WTC11 (cell line): Measurements from ENCODE around the gene MBD3. TPM values are rescaled to one million over a fixed set of nuclear protein-coding genes. Genes with fewer than 3 reads are reported as not detected.

Experiments used
- ATAC-seq: fragments of 200-7000 bp; cut with Tn5 transposase; 2 replicates; pipeline ENCODE4 v1.10.0; 2021; ENCODE audit warnings: mild to moderate bottlenecking, moderate library complexity
- CTCF ChIA-PET: fragments of 300-600 bp; sonication (Branson Sonifier 250); formaldehyde crosslinking; loops from one replicate; lab custom pipeline; 2021; ENCODE audit warnings: antibody characterized with exemption; lab: Charles Lee
- POLR2A ChIA-PET: fragments of 350-600 bp; sonication (Branson Sonifier 250); formaldehyde crosslinking; loops from one replicate; lab custom pipeline; 2021; ENCODE audit warnings: antibody characterized with exemption; lab: Charles Lee
- DNase-seq: peaks from one replicate; pipeline ENCODE4 v3.0.0; 2021; ENCODE audit warnings: low spot score
- H3K27ac Mint-ChIP-seq: 2 replicates; pipeline ENCODE4 v1.8.0; 2021; ENCODE audit warnings: mixed read lengths
- H3K27me3 Mint-ChIP-seq: 2 replicates; pipeline ENCODE4 v1.8.0; 2021; ENCODE audit warnings: low read depth, mild to moderate bottlenecking, moderate library complexity, mixed read lengths
- H3K36me3 Mint-ChIP-seq: 2 replicates; pipeline ENCODE4 v1.8.0; 2021; ENCODE audit warnings: mixed read lengths
- H3K4me1 Mint-ChIP-seq: 2 replicates; pipeline ENCODE4 v1.8.0; 2022; ENCODE audit warnings: mixed read lengths
- H3K4me3 Mint-ChIP-seq: 2 replicates; pipeline ENCODE4 v1.8.0; 2021; ENCODE audit warnings: mild to moderate bottlenecking, moderate library complexity, mixed read lengths
- H3K9me3 Mint-ChIP-seq: 2 replicates; pipeline ENCODE4 v1.8.0; 2021; ENCODE audit warnings: mixed read lengths
- ARID4B ChIP-seq: sonication (generic); formaldehyde crosslinking; IDR thresholded peaks from 2 replicates; pipeline ENCODE4 v1.8.0; 2023; ENCODE audit warnings: missing genetic modification reagents, mild to moderate bottlenecking, borderline replicate concordance
- ATF1 ChIP-seq: sonication (generic); formaldehyde crosslinking; IDR thresholded peaks from 2 replicates; pipeline ENCODE4 v1.8.1; 2023; ENCODE audit warnings: mild to moderate bottlenecking, moderate library complexity, missing genetic modification reagents
- CDX4 ChIP-seq: fragments of 250-450 bp; sonication (Bioruptor Pico); IDR thresholded peaks from 2 replicates; pipeline ENCODE4 v1.9.0; 2021; ENCODE audit warnings: moderate library complexity, mild to moderate bottlenecking, inconsistent platforms, borderline replicate concordance
- CREB1 ChIP-seq: sonication (generic); formaldehyde crosslinking; IDR thresholded peaks from 2 replicates; pipeline ENCODE4 v1.8.0; 2023; ENCODE audit warnings: mild to moderate bottlenecking, missing genetic modification reagents
- E2F4 ChIP-seq: sonication (generic); formaldehyde crosslinking; IDR thresholded peaks from 2 replicates; pipeline ENCODE4 v1.8.1; 2022; ENCODE audit warnings: low read depth, mild to moderate bottlenecking, moderate library complexity, missing genetic modification reagents, borderline replicate concordance
- ESRRA ChIP-seq: sonication (generic); formaldehyde crosslinking; IDR thresholded peaks from 2 replicates; pipeline ENCODE4 v1.8.1; 2022; ENCODE audit warnings: mild to moderate bottlenecking, missing genetic modification reagents, borderline replicate concordance
- FOXK1 ChIP-seq: sonication (generic); formaldehyde crosslinking; IDR thresholded peaks from 2 replicates; pipeline ENCODE4 v1.8.0; 2022; ENCODE audit warnings: mild to moderate bottlenecking, moderate library complexity, missing genetic modification reagents
- FOXP4 ChIP-seq: sonication (generic); formaldehyde crosslinking; IDR thresholded peaks from 2 replicates; pipeline ENCODE4 v1.8.0; 2022; ENCODE audit warnings: mild to moderate bottlenecking, missing genetic modification reagents
- GRHL2 ChIP-seq: fragments of 250-450 bp; sonication (Bioruptor Pico); IDR thresholded peaks from 2 replicates; pipeline ENCODE4 v1.8.0; 2022; ENCODE audit warnings: mild to moderate bottlenecking, moderate library complexity; ENCODE audit not compliant: insufficient replicate concordance, severe bottlenecking
- GTF2I ChIP-seq: fragments of 250-450 bp; sonication (Bioruptor Pico); conservative IDR thresholded peaks from 2 replicates; pipeline ENCODE4 v1.4.0; 2021; ENCODE audit warnings: mild to moderate bottlenecking
- MXD4 ChIP-seq: fragments of 250-450 bp; sonication (Bioruptor Pico); IDR thresholded peaks from 2 replicates; pipeline ENCODE4 v1.8.0; 2021; ENCODE audit warnings: mild to moderate bottlenecking, moderate library complexity, borderline replicate concordance
- NFE2L1 ChIP-seq: sonication (generic); formaldehyde crosslinking; IDR thresholded peaks from 2 replicates; pipeline ENCODE4 v1.8.1; 2023; ENCODE audit warnings: missing genetic modification reagents
- NFYB ChIP-seq: sonication (generic); formaldehyde crosslinking; conservative IDR thresholded peaks from 2 replicates; pipeline ENCODE4 v1.8.0; 2022; ENCODE audit warnings: low read depth, missing genetic modification reagents
- NR1H2 ChIP-seq: sonication (generic); formaldehyde crosslinking; IDR thresholded peaks from 2 replicates; pipeline ENCODE4 v1.9.0; 2021; ENCODE audit warnings: mild to moderate bottlenecking, moderate library complexity, missing genetic modification reagents
- RELA ChIP-seq: sonication (generic); formaldehyde crosslinking; IDR thresholded peaks from 2 replicates; pipeline ENCODE4 v1.8.1; 2022; ENCODE audit warnings: missing genetic modification reagents, mild to moderate bottlenecking, borderline replicate concordance
- SP1 ChIP-seq: sonication (generic); formaldehyde crosslinking; conservative IDR thresholded peaks from 2 replicates; pipeline ENCODE4 v1.8.1; 2022; ENCODE audit warnings: missing genetic modification reagents
- ZNF121 ChIP-seq: sonication (generic); formaldehyde crosslinking; IDR thresholded peaks from 2 replicates; pipeline ENCODE4 v1.8.0; 2023; ENCODE audit warnings: missing genetic modification reagents
- ZNF423 ChIP-seq: fragments of 250-450 bp; sonication (Bioruptor Pico); IDR thresholded peaks from 2 replicates; pipeline ENCODE4 v2.1.2; 2022; ENCODE audit warnings: mild to moderate bottlenecking, moderate library complexity
- ZNF532 ChIP-seq: fragments of 250-450 bp; sonication (Bioruptor Pico); IDR thresholded peaks from 2 replicates; pipeline ENCODE4 v1.9.0; 2021; ENCODE audit warnings: mild to moderate bottlenecking, borderline replicate concordance
- total RNA-seq: library from RNA; stranded (reverse); gene quantifications from 3 replicates; pipeline ENCODE4 v1.2.3, GENCODE V29; 2021
- TF ChIP-seq, protein P1 (sequence below): sonication (generic); formaldehyde crosslinking; IDR thresholded peaks from 2 replicates; pipeline ENCODE4 v1.8.1; 2023; ENCODE audit warnings: mild to moderate bottlenecking, missing genetic modification reagents, borderline replicate concordance

The MBD3 gene
- total RNA-seq, 1 experiment from 2014 or later, result 90.2 TPM

GRCh38 chr19:1577090-1577928, 15.4 kb downstream of the MBD3 start:
- no peak for ATAC-seq
- no peaks in the 10 kb centered on the region for H3K4me1 Mint-ChIP-seq
- H3K4me3 Mint-ChIP-seq, result no peak overlapping the region
- H3K27ac Mint-ChIP-seq, result no peak overlapping the region
- peaks cover 24% of the 10 kb centered on the region for H3K36me3 Mint-ChIP-seq
- H3K27me3 Mint-ChIP-seq, result peaks cover under 1% of the 10 kb centered on the region; the same call in 1 of the 2 replicates
- no peaks in the 10 kb centered on the region for H3K9me3 Mint-ChIP-seq
- ChIA-PET CTCF (interaction anchor here (1.2 to 4.1 kb wide), 2 partner anchors 25 to 31 kb away, joined by 3 to 17 read pairs; no protein-coding TSS in a partner anchor), POLR2A (no interaction called here)
- DNase-seq, result no peak
- no peak for TF ChIP-seq CREB1 (CRISPR knock-in tag)
- no peak for TF ChIP-seq NFYB (CRISPR knock-in tag)
- TF ChIP-seq ZNF423 (CRISPR knock-in tag), result no peak
- no peak for TF ChIP-seq ZNF121 (CRISPR knock-in tag)
- TF ChIP-seq GRHL2 (CRISPR knock-in tag), result no peak
- no peak for TF ChIP-seq ZNF532 (CRISPR knock-in tag)
- TF ChIP-seq NR1H2, result no peak
- TF ChIP-seq, protein P1, sequence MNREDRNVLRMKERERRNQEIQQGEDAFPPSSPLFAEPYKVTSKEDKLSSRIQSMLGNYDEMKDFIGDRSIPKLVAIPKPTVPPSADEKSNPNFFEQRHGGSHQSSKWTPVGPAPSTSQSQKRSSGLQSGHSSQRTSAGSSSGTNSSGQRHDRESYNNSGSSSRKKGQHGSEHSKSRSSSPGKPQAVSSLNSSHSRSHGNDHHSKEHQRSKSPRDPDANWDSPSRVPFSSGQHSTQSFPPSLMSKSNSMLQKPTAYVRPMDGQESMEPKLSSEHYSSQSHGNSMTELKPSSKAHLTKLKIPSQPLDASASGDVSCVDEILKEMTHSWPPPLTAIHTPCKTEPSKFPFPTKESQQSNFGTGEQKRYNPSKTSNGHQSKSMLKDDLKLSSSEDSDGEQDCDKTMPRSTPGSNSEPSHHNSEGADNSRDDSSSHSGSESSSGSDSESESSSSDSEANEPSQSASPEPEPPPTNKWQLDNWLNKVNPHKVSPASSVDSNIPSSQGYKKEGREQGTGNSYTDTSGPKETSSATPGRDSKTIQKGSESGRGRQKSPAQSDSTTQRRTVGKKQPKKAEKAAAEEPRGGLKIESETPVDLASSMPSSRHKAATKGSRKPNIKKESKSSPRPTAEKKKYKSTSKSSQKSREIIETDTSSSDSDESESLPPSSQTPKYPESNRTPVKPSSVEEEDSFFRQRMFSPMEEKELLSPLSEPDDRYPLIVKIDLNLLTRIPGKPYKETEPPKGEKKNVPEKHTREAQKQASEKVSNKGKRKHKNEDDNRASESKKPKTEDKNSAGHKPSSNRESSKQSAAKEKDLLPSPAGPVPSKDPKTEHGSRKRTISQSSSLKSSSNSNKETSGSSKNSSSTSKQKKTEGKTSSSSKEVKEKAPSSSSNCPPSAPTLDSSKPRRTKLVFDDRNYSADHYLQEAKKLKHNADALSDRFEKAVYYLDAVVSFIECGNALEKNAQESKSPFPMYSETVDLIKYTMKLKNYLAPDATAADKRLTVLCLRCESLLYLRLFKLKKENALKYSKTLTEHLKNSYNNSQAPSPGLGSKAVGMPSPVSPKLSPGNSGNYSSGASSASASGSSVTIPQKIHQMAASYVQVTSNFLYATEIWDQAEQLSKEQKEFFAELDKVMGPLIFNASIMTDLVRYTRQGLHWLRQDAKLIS (CRISPR knock-in tag), result no peak
- no peak for TF ChIP-seq RELA
- no peak for TF ChIP-seq SP1
- TF ChIP-seq ATF1 (CRISPR knock-in tag), result no peak
- TF ChIP-seq GTF2I (CRISPR knock-in tag), result no peak
- TF ChIP-seq NFE2L1 (CRISPR knock-in tag), result no peak
- no peak for TF ChIP-seq E2F4 (CRISPR knock-in tag)
- no peak for TF ChIP-seq ARID4B (CRISPR knock-in tag)
- no peak for TF ChIP-seq CDX4
- no peak for TF ChIP-seq MXD4 (CRISPR knock-in tag)
- TF ChIP-seq FOXP4 (CRISPR knock-in tag), result no peak
- no peak for TF ChIP-seq ESRRA
- no peak for TF ChIP-seq FOXK1
